ENCODE measurements around the gene GNPNAT1. TPM values are rescaled to one million over a fixed set of nuclear protein-coding genes. Genes with fewer than 3 reads are reported as not detected.
"Not testable (repeated sequence)": the region's sequence is repeated elsewhere in the genome, so short reads cannot be mapped to it uniquely, and the experiment has no call there.

Gene GNPNAT1
- total RNA-seq, 1 experiment from 2014 or later, result 78.2 TPM

DNA sequence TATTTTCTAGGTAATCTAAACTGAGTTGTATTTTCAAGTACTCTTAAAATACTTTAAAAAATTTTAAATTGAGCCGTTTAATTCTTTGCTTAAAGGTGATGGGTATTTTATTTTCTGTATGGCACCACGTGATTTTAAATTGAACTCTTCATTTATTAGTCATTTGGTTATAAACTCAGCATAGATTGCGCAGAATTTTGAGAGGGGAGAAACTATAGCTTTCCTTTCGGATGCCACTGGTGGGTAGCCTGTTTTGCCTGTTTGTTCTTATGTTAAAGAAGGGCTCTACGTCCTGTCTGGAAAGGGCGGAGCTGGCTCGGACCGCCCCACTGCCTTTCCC lies 61.9 kb downstream of the GNPNAT1 start:
- no peak for DNase-seq (ENCODE audit: low spot score)

DNA sequence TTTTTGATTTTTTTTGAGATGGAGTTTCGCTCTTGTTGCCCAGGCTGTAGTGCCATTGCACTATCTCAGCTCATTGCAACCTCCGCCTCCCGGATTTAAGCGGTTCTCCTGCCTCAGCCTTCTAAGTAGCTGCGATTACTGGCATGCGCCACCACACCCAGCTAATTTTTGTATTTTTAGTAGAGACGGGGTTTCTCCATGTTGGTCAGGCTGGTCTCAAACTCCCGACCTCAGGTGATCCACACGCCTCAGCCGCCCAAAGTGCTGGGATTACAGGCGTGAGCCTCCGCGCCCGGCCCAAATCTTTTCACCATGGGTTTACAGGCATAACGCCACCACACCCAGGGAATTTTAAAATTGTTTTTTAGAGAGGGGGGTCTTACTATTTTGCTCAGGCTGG lies 62.4 kb downstream of the GNPNAT1 start:
- not testable (repeated sequence) for DNase-seq (ENCODE audit: low spot score)

DNA sequence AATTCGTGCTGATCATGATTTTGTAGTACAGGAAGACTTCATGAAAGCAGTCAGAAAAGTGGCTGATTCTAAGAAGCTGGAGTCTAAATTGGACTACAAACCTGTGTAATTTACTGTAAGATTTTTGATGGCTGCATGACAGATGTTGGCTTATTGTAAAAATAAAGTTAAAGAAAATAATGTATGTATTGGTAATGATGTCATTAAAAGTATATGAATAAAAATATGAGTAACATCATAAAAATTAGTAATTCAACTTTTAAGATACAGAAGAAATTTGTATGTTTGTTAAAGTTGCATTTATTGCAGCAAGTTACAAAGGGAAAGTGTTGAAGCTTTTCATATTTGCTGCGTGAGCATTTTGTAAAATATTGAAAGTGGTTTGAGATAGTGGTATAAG lies 63.9 kb downstream of the GNPNAT1 start:
- not testable (repeated sequence) for DNase-seq (ENCODE audit: low spot score)

Other genes starting within 250 kb of the GNPNAT1 start
- 4.5 and 5.4 TPM in 2 replicates for gene TXNDC16, start 239.1 kb downstream of the GNPNAT1 start, total RNA-seq (2014; rRNA removed; shearing (Covaris generic))
- 0.76 and 0.91 TPM in 2 replicates for gene GPR137C, start 238.8 kb downstream of the GNPNAT1 start, total RNA-seq (2014; rRNA removed; shearing (Covaris generic))
- gene ERO1A, start 96.0 kb downstream of the GNPNAT1 start, total RNA-seq (2014; rRNA removed; shearing (Covaris generic)), result 38.9 and 49.2 TPM in 2 replicates
- 150 and 171 TPM in 2 replicates for gene PSMC6, start 84.4 kb downstream of the GNPNAT1 start, total RNA-seq (2014; rRNA removed; shearing (Covaris generic))
- 12.3 and 12.7 TPM in 2 replicates for gene STYX, start 61.4 kb downstream of the GNPNAT1 start, total RNA-seq (2014; rRNA removed; shearing (Covaris generic))
- 75.4 and 87.1 TPM in 2 replicates for gene FERMT2, start 159.4 kb upstream of the GNPNAT1 start, total RNA-seq (2014; rRNA removed; shearing (Covaris generic))